Parathyroid adenoma (tissue), 2 donors: ENCODE measurements around the gene KLHL40.

Source experiments
- H2AFZ ChIP-seq: fragments of 300-600 bp; sonication (generic); one replicate; pipeline ENCODE4 v1.7.0; 2017; ENCODE audit warnings: antibody characterized with exemption, mild to moderate bottlenecking
- H3K27ac ChIP-seq: fragments of 300-600 bp; sonication (generic); one replicate; pipeline ENCODE4 v1.7.0; 2017
- H3K27me3 ChIP-seq: fragments of 300-600 bp; sonication (generic); one replicate; pipeline ENCODE4 v1.7.0; 2017; ENCODE audit warnings: low read length; ENCODE audit not compliant: control insufficient read depth, insufficient read depth
- H3K36me3 ChIP-seq: fragments of 300-600 bp; sonication (generic); one replicate; pipeline ENCODE4 v1.7.0; 2017; ENCODE audit warnings: low read length; ENCODE audit not compliant: control insufficient read depth, insufficient read depth
- H3K4me1 ChIP-seq: fragments of 300-600 bp; sonication (generic); one replicate; pipeline ENCODE4 v1.7.0; 2017; ENCODE audit warnings: control low read depth
- H3K4me2 ChIP-seq: fragments of 300-600 bp; sonication (generic); one replicate; pipeline ENCODE4 v1.7.0; 2017; ENCODE audit warnings: low read length
- H3K4me3 ChIP-seq: fragments of 300-600 bp; sonication (generic); one replicate; pipeline ENCODE4 v1.7.0; 2017; ENCODE audit warnings: low read depth, low read length
- H3K79me2 ChIP-seq: fragments of 300-600 bp; sonication (generic); one replicate; pipeline ENCODE4 v1.7.0; 2017; ENCODE audit warnings: control low read depth
- H3K9ac ChIP-seq: fragments of 300-600 bp; sonication (generic); one replicate; pipeline ENCODE4 v1.7.0; 2017; ENCODE audit warnings: mild to moderate bottlenecking
- H3K9me3 ChIP-seq: fragments of 300-600 bp; sonication (generic); one replicate; pipeline ENCODE4 v1.7.0; 2017; ENCODE audit warnings: low read length; ENCODE audit not compliant: control insufficient read depth
- TF ChIP-seq, protein P1 (sequence below): fragments of 300-600 bp; sonication (generic); IDR thresholded peaks from one replicate; pipeline ENCODE4 v1.7.0; 2017; ENCODE audit warnings: antibody characterized with exemption, mild to moderate bottlenecking
- donor health status: primary hyperparathyroidism.

Gene KLHL40

DNA sequence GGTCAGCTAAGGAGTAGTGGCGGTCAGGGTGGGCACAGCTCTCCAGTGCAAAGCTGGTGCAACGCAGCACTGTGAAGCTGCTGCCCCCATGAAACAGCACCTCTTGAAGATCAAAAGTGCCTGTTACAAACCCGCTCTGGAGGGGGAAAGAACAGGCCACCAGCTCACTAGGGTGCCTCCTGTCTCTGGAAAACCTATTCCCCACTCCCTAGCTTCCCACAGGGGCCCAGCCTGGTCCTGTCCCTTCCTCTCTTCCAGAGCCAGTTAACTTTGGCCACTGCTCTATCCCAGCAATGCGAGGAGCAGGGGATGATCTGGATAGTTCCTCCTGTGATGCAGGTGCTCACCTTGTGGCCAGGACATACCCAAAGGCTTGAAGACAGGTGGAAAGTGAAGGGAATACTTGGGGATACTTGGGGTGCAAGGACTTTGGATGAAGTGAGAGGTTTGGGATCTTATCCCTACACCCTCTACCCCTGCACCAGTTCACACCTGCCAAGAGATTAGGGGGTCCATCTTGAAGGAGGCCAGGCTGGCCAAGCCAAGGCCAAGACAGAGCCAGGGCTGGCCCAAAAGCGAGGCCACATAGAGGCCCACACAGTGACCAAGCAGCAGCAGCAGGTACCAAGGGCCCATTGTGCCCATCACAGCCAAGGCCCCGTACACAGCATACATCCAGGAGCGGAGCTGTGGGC lies 13.0 kb downstream of the KLHL40 start:
- Histone ChIP-seq H3K79me2 (peaks cover 3% of the 10 kb centered on the region), H2AFZ (no peak overlapping the region), H3K4me2 (no peak overlapping the region), H3K36me3 (no peaks in the 10 kb centered on the region), H3K27ac (no peak overlapping the region), H3K9me3 (no peaks in the 10 kb centered on the region), H3K4me3 (no peak overlapping the region), H3K9ac (no peak overlapping the region), H3K4me1 (peaks cover 24% of the 10 kb centered on the region), H3K27me3 (no peaks in the 10 kb centered on the region)
- TF ChIP-seq, protein P1, sequence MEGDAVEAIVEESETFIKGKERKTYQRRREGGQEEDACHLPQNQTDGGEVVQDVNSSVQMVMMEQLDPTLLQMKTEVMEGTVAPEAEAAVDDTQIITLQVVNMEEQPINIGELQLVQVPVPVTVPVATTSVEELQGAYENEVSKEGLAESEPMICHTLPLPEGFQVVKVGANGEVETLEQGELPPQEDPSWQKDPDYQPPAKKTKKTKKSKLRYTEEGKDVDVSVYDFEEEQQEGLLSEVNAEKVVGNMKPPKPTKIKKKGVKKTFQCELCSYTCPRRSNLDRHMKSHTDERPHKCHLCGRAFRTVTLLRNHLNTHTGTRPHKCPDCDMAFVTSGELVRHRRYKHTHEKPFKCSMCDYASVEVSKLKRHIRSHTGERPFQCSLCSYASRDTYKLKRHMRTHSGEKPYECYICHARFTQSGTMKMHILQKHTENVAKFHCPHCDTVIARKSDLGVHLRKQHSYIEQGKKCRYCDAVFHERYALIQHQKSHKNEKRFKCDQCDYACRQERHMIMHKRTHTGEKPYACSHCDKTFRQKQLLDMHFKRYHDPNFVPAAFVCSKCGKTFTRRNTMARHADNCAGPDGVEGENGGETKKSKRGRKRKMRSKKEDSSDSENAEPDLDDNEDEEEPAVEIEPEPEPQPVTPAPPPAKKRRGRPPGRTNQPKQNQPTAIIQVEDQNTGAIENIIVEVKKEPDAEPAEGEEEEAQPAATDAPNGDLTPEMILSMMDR = no peak

DNA sequence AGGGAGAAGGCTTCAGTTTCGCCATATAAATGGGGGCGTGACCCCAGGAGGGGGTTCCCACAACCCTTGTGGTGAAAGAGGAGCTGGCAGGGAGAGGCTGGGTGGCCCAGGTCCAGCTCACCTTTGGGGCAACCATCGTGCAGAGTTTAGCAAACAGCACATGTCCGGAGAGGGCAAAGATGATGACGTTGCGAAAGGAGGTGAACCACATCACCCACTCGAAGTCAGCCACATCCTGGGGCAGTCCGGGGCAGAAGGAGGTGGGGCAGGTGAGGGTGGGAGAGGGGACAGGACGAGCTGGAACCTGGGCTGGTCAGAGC lies 13.5 kb downstream of the KLHL40 start:
- Histone ChIP-seq H3K9me3 (no peaks in the 10 kb centered on the region), H3K27me3 (no peaks in the 10 kb centered on the region), H3K4me3 (no peak overlapping the region), H3K9ac (no peak overlapping the region), H2AFZ (no peak overlapping the region), H3K79me2 (peaks cover 3% of the 10 kb centered on the region), H3K4me1 (peaks cover 24% of the 10 kb centered on the region), H3K27ac (no peak overlapping the region), H3K36me3 (no peaks in the 10 kb centered on the region), H3K4me2 (no peak overlapping the region)
- TF ChIP-seq, protein P1 = no peak

DNA sequence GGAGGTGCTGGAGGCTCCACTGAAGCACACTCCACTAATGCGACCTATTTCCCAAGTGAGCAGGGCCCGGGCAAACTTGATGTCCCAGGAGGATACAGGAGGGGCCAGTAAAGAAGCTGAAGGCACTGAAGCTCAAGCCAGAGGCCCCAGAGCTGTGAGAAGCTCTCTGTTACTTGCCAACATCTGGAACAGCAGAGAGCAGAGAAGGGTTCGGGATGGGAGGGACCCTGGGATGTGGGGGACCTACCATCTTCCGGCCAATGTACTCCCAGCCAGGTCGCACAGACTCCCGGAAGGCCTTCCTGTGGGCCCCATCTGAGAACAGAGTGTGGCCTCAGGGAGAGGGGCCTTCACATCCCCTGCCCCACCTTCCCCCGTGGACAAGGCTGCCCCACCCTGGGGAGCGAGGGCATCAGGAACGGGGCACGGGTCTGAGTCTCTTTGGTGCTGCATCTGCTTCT lies 14.2 kb downstream of the KLHL40 start:
- peaks cover 3% of the 10 kb centered on the region for H3K79me2 ChIP-seq
- no peak overlapping the region for H2AFZ ChIP-seq
- no peaks in the 10 kb centered on the region for H3K9me3 ChIP-seq
- H3K4me3 ChIP-seq = no peak overlapping the region
- H3K4me2 ChIP-seq = no peak overlapping the region
- TF ChIP-seq, protein P1 = no peak
- H3K27ac ChIP-seq = no peak overlapping the region
- H3K27me3 ChIP-seq = no peaks in the 10 kb centered on the region
- peaks cover 23% of the 10 kb centered on the region for H3K4me1 ChIP-seq
- no peaks in the 10 kb centered on the region for H3K36me3 ChIP-seq
- no peak overlapping the region for H3K9ac ChIP-seq

DNA sequence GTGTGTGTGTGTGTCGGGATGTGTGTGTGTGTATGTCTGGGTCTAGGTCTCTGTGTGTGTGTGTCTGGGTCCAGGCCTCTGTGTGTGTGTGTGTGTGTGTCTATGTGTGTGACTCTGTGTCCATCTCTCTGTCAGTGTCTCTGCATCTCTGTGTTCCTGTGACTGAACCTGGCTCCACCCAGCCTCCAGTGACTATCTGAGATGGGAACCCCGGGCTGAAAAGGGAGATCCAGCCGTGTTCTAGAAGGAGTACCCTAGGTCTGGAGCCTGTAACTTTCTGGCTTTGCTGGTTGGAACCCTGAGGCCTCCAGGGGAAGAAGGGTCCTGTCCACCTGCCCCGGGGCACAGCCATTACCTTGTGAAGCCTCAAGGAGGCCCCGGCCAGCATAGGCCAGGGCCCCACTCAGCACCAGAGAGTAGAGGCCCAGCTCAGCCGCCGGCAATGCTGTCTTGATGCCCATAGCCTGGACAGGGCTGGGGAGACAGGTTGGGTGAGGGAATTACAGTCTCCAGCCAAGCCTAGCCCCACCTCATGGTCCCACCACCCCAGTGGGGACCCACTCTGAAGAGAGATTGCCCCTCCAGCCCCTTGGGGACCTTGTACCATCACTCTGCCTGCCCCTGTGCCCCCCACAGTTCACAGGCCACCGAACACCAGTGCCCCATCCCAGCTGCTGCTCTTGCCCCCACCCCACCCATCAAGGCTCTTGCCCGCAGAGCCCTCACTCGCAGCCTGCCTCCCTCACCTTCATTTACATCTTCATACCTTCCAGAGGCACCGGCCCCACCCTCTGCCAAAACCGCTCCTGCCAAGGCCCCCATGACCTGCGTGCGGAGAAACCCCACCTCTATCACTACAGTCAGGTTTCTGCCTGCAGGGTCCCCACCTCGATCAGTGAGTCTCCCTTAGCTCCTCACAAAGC lies 15.3 kb downstream of the KLHL40 start:
- H3K79me2 ChIP-seq = peaks cover 3% of the 10 kb centered on the region
- H3K4me3 ChIP-seq = no peak overlapping the region
- TF ChIP-seq, protein P1 = no peak
- peaks cover 21% of the 10 kb centered on the region for H3K4me1 ChIP-seq
- H2AFZ ChIP-seq = no peak overlapping the region
- no peak overlapping the region for H3K9ac ChIP-seq
- H3K27ac ChIP-seq = peak overlapping the region; percentile 97
- H3K36me3 ChIP-seq = no peaks in the 10 kb centered on the region
- H3K4me2 ChIP-seq = no peak overlapping the region
- H3K27me3 ChIP-seq = no peaks in the 10 kb centered on the region
- H3K9me3 ChIP-seq = no peaks in the 10 kb centered on the region
